Vagina (tissue), 2 donors: Measurements from ENCODE around the gene CST7.

ENCODE experiments used
- POLR2A ChIP-seq, 2 donors: fragments of 450-650 bp; IDR thresholded peaks; one replicate each; pipeline ENCODE4 v1.6.1; 2017; ENCODE audit warnings: antibody characterized with exemption in 2 of 2, mild to moderate bottlenecking in 2 of 2, moderate library complexity in 2 of 2
- POLR2AphosphoS5 ChIP-seq, 2 donors: sonication (generic); formaldehyde crosslinking; IDR thresholded peaks; one replicate each; pipeline ENCODE4 v1.9.0; 2017; ENCODE audit warnings: antibody characterized with exemption in 2 of 2, mild to moderate bottlenecking in 2 of 2, low read depth in 1 of 2; ENCODE audit not compliant: insufficient read depth in 1 of 2
- TF ChIP-seq, protein P1 (sequence below), 3 experiments: fragments of 450-650 bp in 2 of 3; fragments of 200-600 bp in 1 of 3; sonication (generic) in 1 of 3; IDR thresholded peaks; one replicate each; pipeline ENCODE4 v1.5.1; 2017 to 2019; ENCODE audit warnings: antibody characterized with exemption in 3 of 3, mild to moderate bottlenecking in 2 of 3, moderate library complexity in 2 of 3

DNA sequence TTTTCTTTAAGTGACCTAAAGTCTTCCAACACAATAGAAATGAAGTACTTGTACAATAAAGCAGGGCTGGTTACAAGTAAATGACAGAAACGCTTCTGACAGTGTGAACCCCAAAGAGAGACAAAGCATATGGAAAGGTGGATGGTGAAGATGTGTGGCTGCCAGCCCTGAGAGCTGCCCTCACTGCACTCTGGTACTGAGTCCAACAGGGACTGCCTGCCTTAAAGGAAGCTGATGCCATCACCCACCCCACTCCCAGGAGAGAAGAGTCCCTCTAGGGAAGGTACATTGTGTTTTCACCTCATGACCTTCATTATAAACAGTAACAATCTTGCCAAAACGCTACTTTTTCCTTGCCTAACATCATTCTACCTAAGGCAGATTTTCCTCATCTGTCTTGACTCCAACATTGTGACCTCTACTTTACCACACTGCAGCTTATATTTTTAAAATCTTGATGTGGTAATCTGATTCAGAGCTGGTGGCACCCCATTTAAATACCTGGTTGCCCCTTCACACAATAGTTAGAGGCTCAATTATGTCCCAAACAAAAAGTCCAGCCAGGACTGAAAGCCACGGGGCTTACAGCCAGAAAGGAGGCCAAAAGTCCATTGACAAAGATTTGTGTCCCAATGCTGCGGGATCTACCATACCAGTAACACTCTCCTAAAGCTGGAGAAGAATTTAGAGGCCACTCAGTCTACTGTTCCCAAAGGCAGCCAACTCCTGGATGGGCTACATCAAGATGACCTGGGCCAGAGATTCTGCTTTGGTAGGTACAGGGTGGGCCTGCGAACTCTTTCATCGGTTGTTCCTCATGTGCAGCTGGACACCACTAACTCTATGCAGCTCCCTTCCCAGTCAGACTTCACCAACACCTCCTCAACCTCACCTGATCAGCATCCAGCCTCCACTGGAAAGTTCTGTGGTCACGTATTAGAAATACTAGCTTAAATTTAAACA, 39.1 kb downstream of the CST7 start:
- TF ChIP-seq, protein P1, sequence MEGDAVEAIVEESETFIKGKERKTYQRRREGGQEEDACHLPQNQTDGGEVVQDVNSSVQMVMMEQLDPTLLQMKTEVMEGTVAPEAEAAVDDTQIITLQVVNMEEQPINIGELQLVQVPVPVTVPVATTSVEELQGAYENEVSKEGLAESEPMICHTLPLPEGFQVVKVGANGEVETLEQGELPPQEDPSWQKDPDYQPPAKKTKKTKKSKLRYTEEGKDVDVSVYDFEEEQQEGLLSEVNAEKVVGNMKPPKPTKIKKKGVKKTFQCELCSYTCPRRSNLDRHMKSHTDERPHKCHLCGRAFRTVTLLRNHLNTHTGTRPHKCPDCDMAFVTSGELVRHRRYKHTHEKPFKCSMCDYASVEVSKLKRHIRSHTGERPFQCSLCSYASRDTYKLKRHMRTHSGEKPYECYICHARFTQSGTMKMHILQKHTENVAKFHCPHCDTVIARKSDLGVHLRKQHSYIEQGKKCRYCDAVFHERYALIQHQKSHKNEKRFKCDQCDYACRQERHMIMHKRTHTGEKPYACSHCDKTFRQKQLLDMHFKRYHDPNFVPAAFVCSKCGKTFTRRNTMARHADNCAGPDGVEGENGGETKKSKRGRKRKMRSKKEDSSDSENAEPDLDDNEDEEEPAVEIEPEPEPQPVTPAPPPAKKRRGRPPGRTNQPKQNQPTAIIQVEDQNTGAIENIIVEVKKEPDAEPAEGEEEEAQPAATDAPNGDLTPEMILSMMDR (IDR thresholded peaks at IDR 0.05): no peak
- TF ChIP-seq POLR2A (IDR thresholded peaks at IDR 0.05) (no peak), POLR2AphosphoS5 (IDR thresholded peaks at IDR 0.05; ENCODE audit: insufficient read depth in 1 of 2, low read depth in 1 of 2) (no peak)
